Endothelial cell of umbilical vein (primary cell): ENCODE results near the gene ERMAP. TPM values are rescaled to one million over a fixed set of nuclear protein-coding genes. Genes with fewer than 3 reads are reported as not detected.

ENCODE experiments used
- BruUV-seq: library from RNA; stranded (reverse); fragments of 400-500 nt; replicated peaks from 2 replicates; lab custom pipeline; 2021; lab: Mats Ljungman, UMichigan
- CTCF ChIA-PET: fragments of 300-600, 350-600 bp; sonication (Branson Sonifier 250); formaldehyde crosslinking; loops from one replicate; lab custom pipeline; 2021; ENCODE audit warnings: antibody characterized with exemption, inconsistent platforms; lab: Charles Lee
- POLR2A ChIA-PET: fragments of 300-600, 350-600 bp; sonication (Branson Sonifier 250); formaldehyde crosslinking; loops from one replicate; lab custom pipeline; 2021; ENCODE audit warnings: antibody characterized with exemption, inconsistent platforms; lab: Charles Lee
- DNase-seq: peaks from one replicate; pipeline ENCODE4 v3.0.0-alpha.2; 2011; ENCODE audit warnings: low read depth, low spot score
- FAIRE-seq: peaks from 2 replicates; lab custom pipeline; 2011; peaks lifted over from hg19 to GRCh38; lab: Jason Lieb, UNC
- H2AFZ ChIP-seq: 2 replicates; pipeline ENCODE4 v1.6.0; 2012; ENCODE audit warnings: low read depth, low read length, control low read depth, inconsistent platforms
- H3K27ac ChIP-seq: 2 replicates; pipeline ENCODE4 v1.5.1; 2011; ENCODE audit warnings: low read depth, mild to moderate bottlenecking, control low read depth, low read length, moderate library complexity; ENCODE audit not compliant: insufficient read depth
- H3K27me3 ChIP-seq, 2 experiments: 2 replicates each; pipeline versions ENCODE4 v1.6.0 to v1.6.1; 2011; ENCODE audit warnings: low read length in 2 of 2, mixed read lengths in 1 of 2; ENCODE audit not compliant: control insufficient read depth in 2 of 2, insufficient read depth in 2 of 2
- H3K36me3 ChIP-seq, 2 experiments: 2 replicates in 1 of 2; 3 replicates in 1 of 2; pipeline ENCODE4 v1.5.1; 2011; ENCODE audit warnings: low read length in 2 of 2, mild to moderate bottlenecking in 1 of 2, moderate library complexity in 1 of 2; ENCODE audit not compliant: control insufficient read depth in 2 of 2, insufficient read depth in 2 of 2; ENCODE audit errors: extremely low read depth in 1 of 2
- H3K4me1 ChIP-seq: 3 replicates; pipeline ENCODE4 v1.5.1; 2011; ENCODE audit warnings: mild to moderate bottlenecking, low read length; ENCODE audit not compliant: control insufficient read depth, insufficient read depth; ENCODE audit errors: extremely low read depth
- H3K4me2 ChIP-seq: 2 replicates; pipeline ENCODE4 v1.6.1; 2011; ENCODE audit warnings: low read length, control low read depth, mixed read lengths; ENCODE audit not compliant: insufficient read depth
- H3K4me3 ChIP-seq, 3 experiments: fragments of 200-600 bp in 1 of 3; sonication (generic), shearing (Covaris generic) in 1 of 3; replicated peaks in 1 of 3; 2 replicates each; pipeline ENCODE4 v1.5.1; 2011 to 2016; ENCODE audit warnings: control low read depth in 3 of 3, low read length in 3 of 3, mild to moderate bottlenecking in 2 of 3, inconsistent platforms in 1 of 3, low read depth in 1 of 3, moderate library complexity in 1 of 3; ENCODE audit not compliant: insufficient read depth in 1 of 3
- H3K79me2 ChIP-seq: 2 replicates; pipeline ENCODE4 v1.6.0; 2012; ENCODE audit warnings: low read length, inconsistent platforms; ENCODE audit not compliant: control insufficient read depth, insufficient read depth
- H3K9ac ChIP-seq: replicated peaks from 2 replicates; pipeline ENCODE3; 2011; ENCODE audit warnings: low read length, control low read depth; ENCODE audit not compliant: insufficient read depth; ENCODE audit errors: extremely low read depth
- H3K9me1 ChIP-seq: replicated peaks from 3 replicates; pipeline ENCODE4 v1.6.0; 2011; ENCODE audit warnings: mild to moderate bottlenecking, low read length; ENCODE audit not compliant: control insufficient read depth, insufficient read depth; ENCODE audit errors: extremely low read depth
- H3K9me3 ChIP-seq: replicated peaks from 2 replicates; pipeline ENCODE4 v1.5.1; 2012; ENCODE audit warnings: low read length, inconsistent platforms; ENCODE audit not compliant: control insufficient read depth, insufficient read depth
- H4K20me1 ChIP-seq: replicated peaks from 2 replicates; pipeline ENCODE3; 2011; ENCODE audit warnings: mild to moderate bottlenecking, low read length; ENCODE audit not compliant: control insufficient read depth, insufficient read depth; ENCODE audit errors: extremely low read depth
- EZH2 ChIP-seq: IDR thresholded peaks from 2 replicates; pipeline ENCODE4 v1.6.1; 2012; ENCODE audit warnings: borderline replicate concordance, low read depth, mild to moderate bottlenecking, moderate library complexity, low read length, inconsistent platforms; ENCODE audit not compliant: severe bottlenecking
- FOS ChIP-seq: IDR thresholded peaks from 2 replicates; pipeline ENCODE4 v1.6.1; 2011; ENCODE audit warnings: mild to moderate bottlenecking, low read length, moderate library complexity, borderline replicate concordance; ENCODE audit not compliant: insufficient read depth
- GATA2 ChIP-seq: IDR thresholded peaks from 2 replicates; pipeline ENCODE4 v1.7.0; 2011; ENCODE audit warnings: low read depth, mild to moderate bottlenecking, moderate library complexity, mixed read lengths, low read length; ENCODE audit not compliant: insufficient read length, insufficient read depth
- JUN ChIP-seq: IDR thresholded peaks from 2 replicates; pipeline ENCODE4 v1.6.1; 2011; ENCODE audit warnings: borderline replicate concordance, low read depth; ENCODE audit not compliant: insufficient read length, insufficient read depth
- MYC ChIP-seq: IDR thresholded peaks from one replicate; pipeline ENCODE4 v1.6.1; 2011; ENCODE audit warnings: mild to moderate bottlenecking, low read depth, low read length
- POLR2A ChIP-seq: IDR thresholded peaks from 2 replicates; pipeline ENCODE4 v1.6.1; 2012; ENCODE audit warnings: low read depth, mild to moderate bottlenecking, control low read depth, low read length
- POLR2AphosphoS5 ChIP-seq: IDR thresholded peaks from 2 replicates; pipeline ENCODE4 v1.6.1; 2012; ENCODE audit warnings: low read depth, mild to moderate bottlenecking, control low read depth, low read length, moderate library complexity; ENCODE audit not compliant: insufficient read depth
- dilution Hi-C: fragments of 300-500 bp; cut with MboI; formaldehyde crosslinking; loops from one replicate; pipeline ENCODE4 v1.15.0; 2019; ENCODE audit warnings: low sequenced_read_pairs; ENCODE audit not compliant: extremely low pct_ligation_motif_present
- intact Hi-C: fragments of 100-400 bp; cut with micrococcal nuclease; formaldehyde crosslinking; loops from one replicate; pipeline ENCODE4 v1.10.0; 2022
- polyA plus RNA-seq, 4 experiments: library from polyadenylated mRNA; depleted of rRNA in 3 of 4; stranded (reverse) in 3 of 4; unstranded in 1 of 4; fragments of >200 nt; gene quantifications; 2 replicates each; pipeline versions ENCODE4 v1.2.1 to v1.2.3, GENCODE V29; 2011 to 2012; ENCODE audit warnings: missing spikeins in 1 of 4
- total RNA-seq: library from RNA; stranded (reverse); gene quantifications from 2 replicates; pipeline ENCODE4 v1.2.3, GENCODE V29; 2021
- TF ChIP-seq, protein P1 (sequence below): IDR thresholded peaks from 2 replicates; pipeline ENCODE4 v1.6.1; 2011; ENCODE audit not compliant: insufficient read depth, insufficient read length
- TF ChIP-seq, protein P2 (sequence below), 2 donors: IDR thresholded peaks; 1 replicate in 1 of 2; 2 replicates in 1 of 2; pipeline ENCODE4 v1.5.1; 2011; ENCODE audit warnings: low read length in 2 of 2, mild to moderate bottlenecking in 2 of 2, moderate library complexity in 2 of 2, control low read depth in 1 of 2, inconsistent platforms in 1 of 2, low read depth in 1 of 2; ENCODE audit not compliant: insufficient read depth in 1 of 2; ENCODE audit errors: extremely low read depth in 1 of 2

ERMAP gene
- total and polyA plus RNA-seq, 2 donors (not counting 3 experiments of a cell fraction or from before 2014, with no cell fraction given) = 7.8 to 8.6 TPM

DNA sequence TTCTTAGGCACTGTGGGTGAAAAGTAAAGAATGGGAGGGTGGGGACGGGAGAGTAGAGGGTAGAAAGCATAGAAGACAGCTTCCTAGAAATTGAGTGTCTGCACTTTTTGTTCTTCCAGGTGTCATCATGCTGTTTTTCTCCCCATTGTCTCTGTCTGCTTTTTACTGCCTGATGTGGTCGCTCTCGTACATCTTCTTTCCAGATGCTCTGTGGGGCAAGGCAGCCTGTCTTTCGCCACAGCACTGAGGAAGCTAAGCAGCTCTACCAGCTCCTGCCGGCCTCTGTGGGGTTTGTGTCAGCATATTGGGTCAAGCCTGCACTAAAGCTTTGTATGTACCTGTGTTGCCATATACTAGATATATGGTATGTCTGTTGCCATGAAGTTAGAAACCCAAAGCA, 18.9 kb upstream of the ERMAP start:
- Histone ChIP-seq H3K4me2 (no peak overlapping the region), H2AFZ (no peak overlapping the region), H3K36me3 (no peaks in the 10 kb centered on the region), H3K27ac (no peak overlapping the region), H3K79me2 (no peaks in the 10 kb centered on the region), H3K9ac (no peak overlapping the region), H3K4me3 (no peak overlapping the region), H3K9me1 (no peaks in the 10 kb centered on the region), H3K27me3 (peaks cover 2 to 8% of the 10 kb centered on the region in 2 experiments), H4K20me1 (no peaks in the 10 kb centered on the region), H3K9me3 (no peaks in the 10 kb centered on the region), H3K4me1 (no peaks in the 10 kb centered on the region)
- CTCF ChIA-PET = no interaction called here
- no peak for DNase-seq
- no peak for TF ChIP-seq GATA2
- no peak for TF ChIP-seq POLR2AphosphoS5
- TF ChIP-seq FOS = no peak
- no peak for TF ChIP-seq JUN
- TF ChIP-seq, protein P1, sequence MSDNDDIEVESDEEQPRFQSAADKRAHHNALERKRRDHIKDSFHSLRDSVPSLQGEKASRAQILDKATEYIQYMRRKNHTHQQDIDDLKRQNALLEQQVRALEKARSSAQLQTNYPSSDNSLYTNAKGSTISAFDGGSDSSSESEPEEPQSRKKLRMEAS = no peak
- TF ChIP-seq EZH2 = no peak
- TF ChIP-seq MYC = no peak
- TF ChIP-seq POLR2A = no peak
- TF ChIP-seq, protein P2, sequence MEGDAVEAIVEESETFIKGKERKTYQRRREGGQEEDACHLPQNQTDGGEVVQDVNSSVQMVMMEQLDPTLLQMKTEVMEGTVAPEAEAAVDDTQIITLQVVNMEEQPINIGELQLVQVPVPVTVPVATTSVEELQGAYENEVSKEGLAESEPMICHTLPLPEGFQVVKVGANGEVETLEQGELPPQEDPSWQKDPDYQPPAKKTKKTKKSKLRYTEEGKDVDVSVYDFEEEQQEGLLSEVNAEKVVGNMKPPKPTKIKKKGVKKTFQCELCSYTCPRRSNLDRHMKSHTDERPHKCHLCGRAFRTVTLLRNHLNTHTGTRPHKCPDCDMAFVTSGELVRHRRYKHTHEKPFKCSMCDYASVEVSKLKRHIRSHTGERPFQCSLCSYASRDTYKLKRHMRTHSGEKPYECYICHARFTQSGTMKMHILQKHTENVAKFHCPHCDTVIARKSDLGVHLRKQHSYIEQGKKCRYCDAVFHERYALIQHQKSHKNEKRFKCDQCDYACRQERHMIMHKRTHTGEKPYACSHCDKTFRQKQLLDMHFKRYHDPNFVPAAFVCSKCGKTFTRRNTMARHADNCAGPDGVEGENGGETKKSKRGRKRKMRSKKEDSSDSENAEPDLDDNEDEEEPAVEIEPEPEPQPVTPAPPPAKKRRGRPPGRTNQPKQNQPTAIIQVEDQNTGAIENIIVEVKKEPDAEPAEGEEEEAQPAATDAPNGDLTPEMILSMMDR (IDR thresholded peaks at IDR 0.05; ENCODE audit: extremely low read depth in 1 of 2, insufficient read depth in 1 of 2, low read depth in 1 of 2, low read length in 2 of 2) = no peak
- intact Hi-C loops = no loop called here
- POLR2A ChIA-PET = no interaction called here
- BruUV-seq = no TSS peak
- dilution Hi-C loops = no loop called here
- no peak for FAIRE-seq
